Endometrium (tissue), 2 donors: ENCODE results near the gene ARFIP2.

Experiments
- FAIRE-seq: peaks from 2 replicates; lab custom pipeline; 2012; peaks lifted over from hg19 to GRCh38; lab: Jason Lieb, UNC
- donor health status: control.
- donor health status: control.

ARFIP2 gene

DNA sequence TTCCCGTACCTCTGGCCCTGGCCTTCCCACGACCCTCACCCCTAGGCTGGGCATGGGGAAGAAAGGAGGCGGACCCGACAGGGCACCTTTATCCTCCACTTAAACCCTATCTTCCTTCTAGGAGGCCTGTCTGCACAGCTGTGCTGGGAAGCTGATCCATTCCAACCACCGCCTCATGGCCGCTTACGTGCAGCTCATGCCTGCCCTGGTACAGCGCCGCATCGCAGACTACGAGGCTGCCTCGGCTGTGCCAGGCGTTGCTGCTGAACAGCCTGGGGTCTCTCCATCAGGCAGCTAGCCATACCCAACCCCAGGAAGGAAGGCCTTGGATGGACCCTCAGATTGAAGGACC lies 769 bp upstream of the ARFIP2 start:
- FAIRE-seq = no peak

DNA sequence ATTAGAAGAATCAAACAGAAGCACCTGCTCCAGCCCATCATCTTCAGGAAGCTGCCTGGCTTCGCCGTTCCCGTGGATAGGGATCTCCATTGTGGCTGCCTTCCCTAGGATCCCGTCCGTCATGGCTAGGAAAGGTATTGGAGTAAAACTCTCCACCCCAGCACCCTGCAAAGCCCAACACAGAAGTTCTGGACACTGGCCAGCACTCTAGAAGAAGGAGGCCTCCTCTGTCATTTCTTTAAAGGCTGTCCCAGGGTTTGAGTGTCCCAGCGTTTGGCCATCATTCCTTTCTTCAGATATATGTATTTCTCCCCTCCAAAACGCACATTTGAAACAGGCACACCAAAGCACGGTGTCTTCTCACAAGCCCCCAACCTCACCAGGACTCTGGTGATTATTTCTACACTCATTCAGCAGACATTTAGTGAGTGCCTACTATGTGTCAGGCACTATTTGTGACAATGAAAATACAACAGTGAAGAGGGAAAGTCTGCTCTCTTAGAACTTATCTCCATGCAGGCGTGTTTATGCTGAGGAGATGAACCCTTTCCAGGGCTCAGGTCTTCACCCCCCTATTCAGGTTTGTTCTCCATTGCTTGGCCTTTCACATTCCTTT lies 724 bp downstream of the ARFIP2 start:
- no peak for FAIRE-seq

DNA sequence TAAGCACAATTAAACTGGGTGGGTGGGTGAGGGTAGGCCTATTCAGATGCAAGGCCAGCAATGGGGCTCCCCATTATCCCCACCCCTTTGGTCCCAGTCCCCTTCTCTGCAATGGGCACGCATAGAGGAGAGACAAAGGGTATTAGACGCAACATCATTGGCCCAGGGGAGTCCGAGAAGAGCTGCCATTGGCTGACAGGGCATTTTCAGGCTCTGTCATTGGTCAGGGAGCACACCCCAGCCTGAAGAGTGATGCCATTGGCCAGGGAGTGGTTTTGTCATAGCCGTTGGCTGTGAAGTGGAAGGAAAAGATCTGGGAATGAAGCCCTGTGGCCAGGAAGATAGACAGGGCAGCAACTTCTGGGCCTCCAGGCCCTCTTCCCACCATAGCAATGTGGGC lies 4.6 kb downstream of the ARFIP2 start:
- no peak for FAIRE-seq

DNA sequence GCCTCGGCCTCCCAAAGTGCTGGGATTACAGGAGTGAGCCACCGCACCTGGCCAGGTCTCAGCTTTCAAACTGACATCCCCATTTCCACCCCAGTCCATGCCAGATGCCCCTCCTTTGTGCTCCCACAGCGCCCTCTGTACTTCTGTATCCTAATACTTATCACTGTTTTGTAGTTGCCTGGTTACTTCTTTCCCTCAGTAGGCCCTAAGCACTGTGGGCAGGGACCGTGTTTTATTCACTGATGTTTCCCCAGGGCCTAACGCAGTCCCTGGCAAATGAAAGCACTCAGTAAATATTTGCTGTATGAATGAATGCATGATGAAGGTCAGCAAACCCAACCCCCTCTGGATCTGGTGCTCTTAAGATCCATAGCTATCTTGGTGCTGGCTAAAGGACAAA lies 5.2 kb downstream of the ARFIP2 start:
- FAIRE-seq = no peak

DNA sequence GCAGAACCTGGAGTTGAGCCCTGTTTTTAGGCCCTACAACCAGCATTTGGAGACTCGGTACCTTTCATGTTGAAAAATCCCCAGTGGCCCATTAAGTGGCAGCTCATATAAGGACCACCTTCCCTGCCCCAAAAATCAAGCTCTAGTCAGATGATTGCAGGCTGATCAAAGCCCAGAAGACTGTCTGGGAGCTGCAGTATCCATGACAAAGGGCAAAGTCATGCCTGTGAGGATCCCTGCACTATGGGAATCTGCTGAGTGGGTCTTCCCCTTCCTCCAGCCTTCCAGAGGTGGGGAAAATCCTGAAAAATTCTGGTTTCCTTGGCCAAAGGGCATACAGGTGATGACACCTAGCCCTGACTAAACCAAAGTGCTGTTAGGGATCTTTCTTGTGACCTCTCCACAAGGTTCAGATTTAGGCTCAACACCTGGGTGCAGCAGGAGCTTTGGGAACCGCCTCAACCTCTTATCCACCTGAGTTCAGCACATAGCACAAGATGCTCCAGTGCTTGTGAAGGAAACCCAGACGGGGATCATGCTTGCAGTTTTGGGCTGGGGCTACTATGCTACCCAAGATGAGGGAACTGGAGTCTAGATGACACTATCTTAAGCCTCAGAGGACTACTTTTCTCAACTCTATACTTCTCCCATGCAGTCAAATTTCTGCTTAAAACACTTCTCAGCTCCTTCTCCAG lies 6.2 kb downstream of the ARFIP2 start:
- FAIRE-seq = no peak

DNA sequence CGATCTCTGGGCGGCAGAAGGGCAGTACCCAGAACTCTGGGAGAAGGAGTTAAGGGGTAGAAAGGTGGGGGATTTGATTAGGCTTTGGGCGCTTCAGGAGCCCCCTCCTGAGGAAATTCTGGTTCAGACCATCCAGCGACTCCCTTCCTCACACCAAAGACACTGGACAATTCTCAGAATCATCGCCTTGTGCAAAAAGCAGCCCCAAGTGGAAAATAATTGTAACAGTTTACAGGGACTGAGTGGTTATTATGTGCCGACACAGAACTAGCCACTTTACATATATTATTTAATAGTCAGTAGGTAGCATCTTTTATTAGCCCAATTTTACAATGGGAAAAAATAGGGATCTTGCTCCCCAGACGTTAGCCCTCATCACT lies 6.7 kb downstream of the ARFIP2 start:
- no peak for FAIRE-seq

DNA sequence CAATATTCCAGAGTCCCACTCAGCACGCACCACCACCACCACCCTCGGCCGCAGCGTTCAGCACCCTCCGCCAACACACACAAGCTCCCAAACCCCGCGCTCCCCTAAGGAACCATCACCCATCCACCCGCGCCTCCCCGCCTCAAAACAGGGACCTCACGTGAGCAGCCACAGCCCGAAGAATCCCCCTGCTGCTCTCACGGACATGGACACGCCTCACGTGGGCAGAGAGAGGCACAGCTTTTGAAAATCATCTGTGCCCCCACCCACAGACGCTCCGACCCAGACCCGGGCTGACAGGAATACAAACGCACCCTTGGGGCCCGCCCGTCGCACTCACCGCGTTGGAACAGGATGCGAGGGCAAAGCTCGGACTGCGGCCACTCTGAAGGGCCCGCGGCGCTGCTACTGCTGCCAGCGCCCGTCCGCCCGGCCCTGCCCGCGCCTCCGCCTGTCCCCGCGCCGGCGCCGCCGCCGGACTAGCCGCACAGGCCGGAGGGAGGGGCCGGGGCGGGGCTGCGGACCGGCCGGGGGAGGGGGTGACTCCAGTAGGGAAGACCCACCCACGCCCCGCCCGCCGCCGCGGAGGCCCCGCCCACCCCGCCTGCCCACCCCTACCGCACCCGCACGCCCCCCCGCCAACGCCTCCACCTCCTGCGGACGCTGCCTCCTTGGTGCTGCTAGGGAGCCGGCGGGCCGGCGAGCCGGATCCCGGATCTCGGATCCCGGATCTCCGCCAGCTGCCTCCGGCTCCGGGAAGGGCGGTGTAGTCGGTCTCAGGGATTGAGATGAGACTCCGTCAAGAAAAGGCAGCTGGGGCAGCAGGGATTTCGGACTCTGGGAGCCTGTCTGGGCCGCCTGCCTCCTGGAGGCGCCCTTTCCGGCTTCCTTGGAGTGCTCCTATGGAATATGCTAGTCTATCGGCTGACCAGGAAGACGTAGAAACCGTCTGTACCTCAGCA lies 7.4 kb downstream of the ARFIP2 start, which contains the start of gene TRIM3:
Gene TRIM3, minus strand, starts transcription at position 491 of the 962 bp plus-strand sequence. CDS start 8,246 bp downstream, outside the sequence.
- no peak for FAIRE-seq

DNA sequence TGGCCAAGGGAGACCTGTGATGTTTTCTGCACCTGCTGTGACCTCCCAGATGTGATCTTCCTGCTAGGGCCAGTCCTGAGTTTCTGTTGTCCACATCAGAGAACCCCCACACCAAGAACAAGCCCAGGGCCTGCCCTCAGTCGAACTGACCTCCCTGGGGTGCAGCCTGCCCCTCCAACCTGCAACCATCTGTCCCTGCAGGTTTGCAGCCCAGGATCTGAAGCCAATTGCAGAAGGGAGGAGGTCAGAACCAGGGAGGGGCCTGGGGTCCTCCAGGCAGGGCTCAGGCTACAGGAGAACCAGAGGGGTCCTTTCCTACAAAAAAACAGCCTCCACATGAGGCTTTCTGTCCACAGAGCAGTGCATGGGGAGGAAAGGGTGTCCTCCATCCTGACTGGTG lies 8.2 kb downstream of the ARFIP2 start:
- FAIRE-seq = no peak

DNA sequence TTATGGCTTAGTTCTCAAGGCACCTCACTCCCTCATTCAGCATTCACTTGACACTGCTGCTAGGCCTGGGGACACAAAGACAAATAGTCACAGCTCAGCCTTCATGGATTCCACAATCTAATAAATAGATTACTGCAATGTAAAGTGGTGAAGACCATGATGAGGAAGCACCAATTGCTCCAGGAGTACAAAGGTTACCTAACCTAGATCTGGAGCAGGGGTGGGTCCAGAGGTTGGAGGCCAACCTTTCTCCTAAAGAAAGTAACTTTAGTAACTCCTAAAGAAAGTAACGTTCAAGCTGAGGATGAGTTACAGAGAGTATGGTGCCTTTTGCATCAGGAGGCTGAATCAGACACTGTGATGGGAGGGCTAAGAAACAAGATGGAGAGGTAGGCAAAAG lies 11.5 kb downstream of the ARFIP2 start:
- no peak for FAIRE-seq

DNA sequence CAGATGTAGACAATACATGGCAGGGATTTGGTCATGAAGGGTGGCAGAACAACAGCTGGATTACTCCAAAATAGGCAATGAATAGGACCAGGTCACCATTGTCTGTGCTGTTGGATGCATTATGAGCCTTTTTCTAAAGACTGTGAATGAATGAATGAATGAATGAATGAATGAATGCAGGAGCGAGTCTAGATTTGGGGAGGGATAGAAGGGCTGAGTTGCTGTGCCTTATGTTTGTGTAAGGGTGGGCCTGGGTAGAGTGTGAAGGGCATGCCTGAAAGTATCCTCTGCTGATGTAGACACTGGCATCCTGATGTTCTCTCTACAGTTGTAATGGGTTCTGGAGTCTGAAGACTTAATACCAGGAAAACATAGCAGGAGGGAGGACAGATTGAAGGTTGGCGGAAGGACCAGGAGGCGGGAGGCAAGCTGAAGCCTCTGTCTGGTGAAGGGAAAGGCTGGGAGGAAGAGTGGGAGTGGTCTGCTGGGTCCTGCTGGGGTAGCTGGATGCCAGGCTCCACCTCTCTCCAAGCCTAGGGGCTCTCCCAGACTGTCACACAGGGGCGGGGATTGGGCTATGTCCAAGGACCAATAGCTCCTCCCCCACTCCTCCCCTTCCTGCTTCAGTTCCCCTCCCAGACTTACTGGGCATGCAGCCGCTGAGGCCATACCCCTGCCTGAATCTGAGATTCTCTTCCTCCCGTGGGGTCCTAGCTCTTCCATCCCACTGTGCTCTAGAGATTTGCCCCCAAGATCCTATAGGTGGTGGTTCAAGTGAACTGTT lies 12.2 kb downstream of the ARFIP2 start:
- no peak for FAIRE-seq

DNA sequence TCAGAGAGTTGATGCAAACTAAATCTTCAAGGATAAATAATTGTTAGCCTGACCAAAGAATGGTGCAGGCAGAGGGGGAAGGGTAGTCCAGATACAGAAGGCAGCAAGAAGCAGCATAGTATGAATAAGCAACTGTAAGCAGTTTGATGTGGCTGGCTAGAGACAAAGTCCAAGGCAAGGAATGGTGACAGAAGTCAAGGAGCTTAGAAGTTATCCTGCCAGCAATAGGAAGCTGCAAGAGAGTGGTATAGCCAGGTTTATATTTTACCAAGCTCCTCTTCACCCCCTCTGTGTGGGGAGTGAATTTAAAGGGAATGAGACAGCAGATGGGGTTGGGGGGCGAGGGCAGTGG lies 22.1 kb downstream of the ARFIP2 start:
- no peak for FAIRE-seq

DNA sequence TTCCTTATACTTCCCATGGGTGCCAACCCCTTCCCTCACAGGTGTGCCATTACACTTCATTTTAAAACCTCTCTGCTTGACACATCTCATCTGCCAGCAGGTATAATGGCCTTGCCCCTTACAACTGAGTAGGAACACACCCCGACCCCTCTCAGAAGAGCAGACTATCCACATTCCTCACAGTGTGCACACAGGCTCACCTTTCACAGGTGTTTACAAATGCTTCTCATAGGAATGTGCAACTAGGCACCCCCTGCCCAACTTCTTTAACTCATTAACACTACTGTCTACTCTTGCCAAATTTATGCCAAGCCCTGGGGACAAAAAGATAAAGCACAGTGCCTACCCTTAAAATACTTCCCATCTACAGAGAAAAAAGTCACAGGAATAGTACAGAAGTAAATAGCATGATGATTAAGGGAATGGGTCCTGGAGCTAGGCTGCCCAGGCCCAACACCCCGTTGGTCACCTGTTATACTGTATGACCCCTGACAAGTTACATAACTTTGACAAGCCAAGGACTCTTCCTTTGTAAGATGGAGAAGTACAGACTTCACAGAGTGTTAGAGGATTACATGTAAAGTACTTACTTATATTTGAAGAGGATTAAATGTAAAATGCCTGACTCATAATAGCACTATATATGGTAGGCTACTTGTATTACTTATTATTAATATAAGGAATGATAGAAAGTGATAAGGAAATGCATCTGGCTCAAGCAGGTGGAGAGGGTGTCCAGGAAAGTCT lies 22.6 kb downstream of the ARFIP2 start:
- FAIRE-seq = no peak

DNA sequence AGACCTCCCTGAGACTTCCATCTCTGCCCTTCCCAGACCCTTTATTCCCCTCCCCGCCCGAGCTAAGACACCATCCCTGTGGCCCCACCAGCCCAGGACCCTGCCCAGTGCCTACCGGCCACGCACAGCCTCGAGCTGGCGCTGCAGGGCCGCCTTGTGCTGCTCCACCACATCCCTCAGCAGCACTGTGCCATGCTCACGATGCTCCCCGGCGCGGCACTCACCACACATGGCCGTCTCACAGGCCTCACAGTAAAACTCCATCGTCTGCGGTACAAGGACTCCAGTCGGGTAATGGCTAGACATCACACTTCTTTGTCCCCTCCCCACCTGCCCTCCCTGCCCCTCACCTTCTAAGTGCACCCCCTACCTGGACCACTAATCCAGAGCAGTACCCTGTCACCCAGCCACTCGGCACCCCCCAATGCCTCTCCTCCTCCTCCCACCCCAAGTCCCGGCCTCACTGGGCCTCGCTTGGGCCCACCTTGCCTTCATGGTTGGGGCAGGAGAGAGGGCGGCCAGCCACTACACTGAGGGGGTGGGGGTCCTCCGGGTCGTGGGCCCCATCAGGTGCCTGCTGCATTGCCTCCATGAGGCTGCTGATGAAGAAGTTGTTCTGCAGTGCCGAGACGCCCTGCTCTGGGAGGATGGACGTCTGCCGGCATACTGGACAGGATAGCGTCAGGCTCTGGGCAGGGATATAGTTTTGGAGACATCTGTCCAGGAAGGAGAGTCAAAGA lies 23.4 kb downstream of the ARFIP2 start:
- no peak for FAIRE-seq

DNA sequence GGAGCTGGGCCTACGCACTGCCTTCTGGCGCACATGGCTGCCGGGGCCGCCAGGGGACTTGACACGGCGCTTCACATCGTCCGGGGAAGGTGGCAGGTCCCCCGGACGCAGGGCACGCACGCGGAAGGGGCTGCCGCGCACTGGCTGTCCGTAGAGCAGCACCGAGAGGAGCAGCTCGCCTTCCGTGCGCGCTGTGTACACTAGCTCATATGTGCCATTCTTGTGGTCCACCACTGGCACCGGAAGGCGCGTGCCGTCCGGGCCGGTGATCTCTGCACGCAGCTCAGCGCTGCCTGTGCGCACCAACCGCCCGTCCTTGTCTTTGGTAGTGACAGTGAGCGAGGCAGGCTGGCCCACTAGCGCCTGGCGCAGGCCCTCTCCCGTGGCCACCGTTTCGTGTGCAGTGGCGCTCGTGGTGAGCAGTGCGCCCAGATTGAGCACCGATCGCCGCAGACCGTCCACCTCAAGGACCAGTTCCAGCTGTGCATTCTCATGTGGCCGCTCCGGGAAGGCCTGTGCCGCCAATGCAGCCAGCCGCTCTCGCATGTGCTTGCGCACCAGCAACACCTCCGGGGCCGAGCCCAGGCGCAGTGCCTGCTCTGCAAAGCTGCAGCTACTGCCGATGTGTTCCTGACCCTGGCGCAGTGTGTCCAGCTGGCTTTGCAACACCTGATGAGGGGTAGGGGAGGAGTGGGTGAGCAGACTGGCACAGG lies 24.6 kb downstream of the ARFIP2 start:
- FAIRE-seq = no peak

DNA sequence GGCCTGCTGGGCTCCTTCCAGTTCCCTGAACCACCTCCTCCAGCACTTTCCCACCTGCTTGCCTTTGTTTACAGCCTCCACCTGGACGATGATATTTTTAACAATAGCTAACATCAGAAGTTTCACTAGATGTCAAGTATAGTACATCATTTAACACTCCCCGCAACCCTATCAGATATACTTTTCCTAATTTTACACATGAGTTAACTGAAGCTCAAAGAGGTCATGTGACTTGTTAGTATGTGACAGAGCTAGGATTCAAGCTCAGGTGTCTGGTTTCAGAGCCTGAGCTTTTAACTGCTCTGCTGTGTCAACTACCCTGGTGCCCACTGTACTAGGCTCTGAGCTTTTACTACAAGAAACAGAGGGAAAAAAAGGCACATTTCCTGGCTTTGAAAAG lies 26.1 kb downstream of the ARFIP2 start:
- no peak for FAIRE-seq

DNA sequence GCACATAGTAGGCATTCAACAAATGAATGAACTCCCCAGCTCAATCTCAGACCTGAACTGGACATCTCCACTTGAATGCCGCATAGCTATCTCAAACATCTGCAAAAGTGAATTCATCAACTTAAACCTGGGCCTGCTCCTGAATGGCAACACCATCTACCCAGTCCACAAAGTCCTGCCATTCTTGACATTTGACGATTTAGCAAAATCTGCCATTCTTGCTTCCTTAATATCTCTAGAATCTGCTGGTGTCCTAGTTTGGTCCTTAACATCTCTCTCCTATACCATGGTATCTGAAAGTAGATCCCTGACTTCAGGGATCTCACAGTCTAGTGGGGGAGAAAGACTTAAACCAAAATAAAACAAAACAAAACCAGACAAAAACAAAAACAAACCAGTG lies 28.0 kb downstream of the ARFIP2 start:
- FAIRE-seq = no peak

DNA sequence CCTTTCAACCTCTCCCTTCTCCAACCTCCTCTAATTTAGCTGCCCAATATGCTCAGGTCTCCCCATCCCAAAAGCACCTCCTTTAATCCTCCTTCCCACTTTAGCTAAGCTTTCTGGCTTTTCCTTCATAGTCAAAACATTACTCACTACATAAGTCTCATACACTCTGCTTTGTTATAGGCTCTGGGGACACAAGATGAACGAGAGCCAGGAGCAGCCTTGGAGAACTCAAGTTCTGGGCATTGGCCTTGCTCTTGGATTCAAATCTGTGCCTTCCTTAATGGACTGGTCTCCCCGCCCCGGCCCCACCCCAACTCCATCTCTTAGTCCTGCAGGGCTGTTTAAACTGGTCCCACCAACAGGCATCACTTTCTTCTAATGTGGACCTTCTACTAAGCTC lies 28.9 kb downstream of the ARFIP2 start:
- no peak for FAIRE-seq

DNA sequence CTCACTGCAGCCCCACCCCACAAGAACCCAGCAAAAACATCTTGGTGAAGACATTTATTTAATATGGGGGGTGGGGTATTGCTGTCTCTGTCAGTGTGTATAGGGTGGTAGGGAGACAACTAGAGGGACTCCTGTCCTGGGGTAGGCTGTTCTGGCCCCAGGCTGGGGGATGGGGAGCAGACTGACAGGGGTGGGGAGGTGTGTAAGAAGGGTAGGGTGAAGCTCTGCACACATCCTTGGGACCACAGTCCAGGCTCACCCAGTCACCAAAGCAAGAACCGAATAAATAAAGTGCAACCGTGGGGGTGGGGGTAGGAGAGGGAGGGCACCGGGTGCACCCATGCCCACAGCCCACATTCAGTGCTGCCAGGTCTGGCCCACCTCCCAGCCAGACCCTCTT lies 32.6 kb downstream of the ARFIP2 start:
- no peak for FAIRE-seq

DNA sequence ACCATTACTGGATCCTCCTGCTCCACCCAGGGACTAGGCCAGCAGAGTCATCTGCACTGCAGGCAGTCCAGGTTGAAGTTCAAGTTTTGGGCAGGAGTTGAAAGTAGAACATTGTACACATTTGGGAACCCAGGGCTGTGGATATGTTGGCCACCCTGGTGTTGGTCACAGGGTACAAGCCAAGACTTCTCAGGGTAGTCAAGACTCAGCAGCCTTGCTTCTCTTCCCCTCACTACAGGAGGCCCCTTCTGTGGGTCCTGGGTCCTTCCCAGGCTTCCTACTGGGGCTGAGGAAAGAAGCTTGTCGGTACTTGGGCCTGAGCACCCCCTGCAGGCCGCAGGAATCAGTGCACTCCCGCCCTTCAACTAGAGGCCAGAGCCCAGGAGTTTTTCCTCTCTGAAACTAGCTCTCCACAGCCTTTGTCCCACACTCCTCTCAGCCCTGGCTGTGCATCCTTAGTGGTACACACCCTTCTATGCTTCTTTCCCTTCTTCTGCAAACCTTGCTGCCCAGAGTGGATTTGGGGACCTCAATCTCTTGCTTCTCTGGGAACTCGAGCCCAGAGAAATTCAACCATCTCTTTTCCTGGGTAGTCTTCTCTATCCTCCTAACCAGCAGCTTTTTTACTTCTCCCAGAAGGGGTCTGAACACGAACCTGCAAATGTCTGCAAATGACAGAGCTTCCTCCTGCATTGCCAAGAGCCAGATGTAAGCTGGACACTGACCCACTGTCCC lies 37.7 kb downstream of the ARFIP2 start:
- no peak for FAIRE-seq

DNA sequence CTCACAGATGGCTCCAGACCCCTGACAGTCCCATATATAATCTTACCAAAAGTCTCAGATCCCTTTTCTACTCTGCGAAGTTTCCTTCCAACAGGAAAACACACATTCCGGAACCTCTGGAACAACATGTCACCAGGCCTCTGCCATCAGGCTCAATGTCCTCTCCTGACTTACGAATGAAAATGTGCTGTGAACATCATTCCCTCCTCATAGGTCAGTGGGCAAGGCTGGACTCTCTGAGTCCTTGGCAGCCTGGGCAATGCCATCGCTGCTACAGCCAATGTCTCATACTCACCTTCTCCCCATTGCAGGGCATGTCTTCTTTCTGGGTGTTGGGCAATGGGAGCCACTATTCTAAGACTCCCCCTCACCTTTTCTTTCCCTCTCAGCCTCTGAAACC lies 38.7 kb downstream of the ARFIP2 start:
- no peak for FAIRE-seq
